SKM-1 treated with dmso at 0.1 percent for 144 hours (cell line): ENCODE results near the gene NBR1.
"Not testable (repeated sequence)": the region's sequence is repeated elsewhere in the genome, so short reads cannot be mapped to it uniquely, and the experiment has no call there.

Source experiments
- DNase-seq: peaks from one replicate; lab custom pipeline; 2025; ENCODE audit not compliant: unreplicated experiment; lab: John Stamatoyannopoulos, UW

Gene NBR1

GRCh38 chr17:43212641-43213490 lies 41.9 kb downstream of the NBR1 start:
- peak; percentile 40 for DNase-seq

- no peak for DNase-seq
These were observed 42.5 kb downstream of the NBR1 start for GRCh38 chr17:43213545-43213944.

- no peak for DNase-seq
These were observed 44.3 kb downstream of the NBR1 start for GRCh38 chr17:43215341-43215740.

- DNase-seq = no peak
These were observed 45.4 kb downstream of the NBR1 start for GRCh38 chr17:43216369-43216761.

- no peak for DNase-seq
These were observed 46.0 kb downstream of the NBR1 start for GRCh38 chr17:43216762-43217613.

- no peak for DNase-seq
These were observed 46.6 kb downstream of the NBR1 start for GRCh38 chr17:43217614-43218087.

- no peak for DNase-seq
These were observed 48.0 kb downstream of the NBR1 start for GRCh38 chr17:43219001-43219400.

- no peak for DNase-seq
These were observed 48.8 kb downstream of the NBR1 start for GRCh38 chr17:43219746-43220380.

GRCh38 chr17:43220511-43221125 lies 49.6 kb downstream of the NBR1 start:
- no peak for DNase-seq

GRCh38 chr17:43224146-43224705 lies 53.2 kb downstream of the NBR1 start:
- no peak for DNase-seq

- DNase-seq = no peak
These were observed 55.4 kb downstream of the NBR1 start for GRCh38 chr17:43226393-43226792.

- not testable (repeated sequence) for DNase-seq
These were observed 57.2 kb downstream of the NBR1 start, which contains the start of gene CCDC200 for GRCh38 chr17:43228020-43228782. Gene CCDC200 (minus strand): TSS chr17:43228623. CDS start chr17:43228554, 69 bp downstream.

- DNase-seq = not testable (repeated sequence)
These were observed 60.4 kb downstream of the NBR1 start for GRCh38 chr17:43231205-43232020.

GRCh38 chr17:43232021-43232699 lies 61.1 kb downstream of the NBR1 start:
- DNase-seq = not testable (repeated sequence)

GRCh38 chr17:43233263-43233662 lies 62.2 kb downstream of the NBR1 start:
- DNase-seq = not testable (repeated sequence)

- DNase-seq = not testable (repeated sequence)
These were observed 62.9 kb downstream of the NBR1 start, which contains the start of gene RNU2-1 for GRCh38 chr17:43233877-43234276. Gene RNU2-1 (minus strand): TSS chr17:43233977.

- DNase-seq = not testable (repeated sequence)
These were observed 68.6 kb downstream of the NBR1 start for GRCh38 chr17:43239597-43239996.
